A549 (cell line): ENCODE measurements around the gene CD19. TPM values are rescaled to one million over a fixed set of nuclear protein-coding genes. Genes with fewer than 3 reads are reported as not detected.

ENCODE experiments used
- ATAC-seq, 2 experiments: fragments of 200-7000 bp in 1 of 2; fragments of >200 bp in 1 of 2; cut with Nextera tagmentation in 1 of 2; cut with Tn5 transposase in 1 of 2; 3 replicates each; pipeline versions ENCODE4 v1.8.0 to v1.9.1; 2018 to 2020; ENCODE audit warnings: mild to moderate bottlenecking in 1 of 2, moderate library complexity in 1 of 2
- CTCF ChIA-PET: fragments of 300-600 bp; sonication (Branson Sonifier 250); formaldehyde crosslinking; extraction: SDS; loops from one replicate; lab custom pipeline; 2021; ENCODE audit warnings: antibody characterized with exemption, inconsistent platforms; lab: Yijun Ruan, JAX
- POLR2A ChIA-PET: fragments of 350-600 bp; formaldehyde crosslinking; extraction: SDS; loops from one replicate; lab custom pipeline; 2021; ENCODE audit warnings: antibody characterized with exemption, inconsistent platforms; lab: Yijun Ruan, JAX
- DNase-seq, 2 experiments: peaks; one replicate each; pipeline versions ENCODE4 v3.0.0 to v3.0.0-alpha.2; 2011 to 2016; ENCODE audit warnings: low read depth in 1 of 2, low spot score in 1 of 2
- FAIRE-seq: peaks from 2 replicates; lab custom pipeline; 2011; peaks lifted over from hg19 to GRCh38; lab: Jason Lieb, UNC
- H3K27ac ChIP-seq, 2 experiments: fragments of >200 bp; sonication (Bioruptor Twin); formaldehyde crosslinking; 3 replicates each; pipeline ENCODE4 v1.5.1; 2016 to 2017
- H3K4me1 ChIP-seq: fragments of >200 bp; sonication (Bioruptor Twin); formaldehyde crosslinking; 3 replicates; pipeline ENCODE4 v1.6.1; 2016
- H3K4me2 ChIP-seq: fragments of >200 bp; sonication (Bioruptor Twin); formaldehyde crosslinking; 3 replicates; pipeline ENCODE4 v1.6.1; 2016
- H3K4me3 ChIP-seq: fragments of >200 bp; sonication (Bioruptor Twin); formaldehyde crosslinking; 3 replicates; pipeline ENCODE4 v1.5.1; 2016
- H3K9me3 ChIP-seq: fragments of >200 bp; sonication (Bioruptor Twin); formaldehyde crosslinking; 3 replicates; pipeline ENCODE4 v1.6.1; 2016
- BHLHE40 ChIP-seq: IDR thresholded peaks from 2 replicates; pipeline ENCODE4 v1.6.1; 2012; ENCODE audit warnings: low read depth, low read length, inconsistent platforms
- CEBPB ChIP-seq, 2 experiments: fragments of >200 bp in 1 of 2; sonication (Bioruptor Twin) in 1 of 2; formaldehyde crosslinking in 1 of 2; IDR thresholded peaks; 2 replicates each; pipeline ENCODE4 v1.6.1; 2012 to 2016
- CHD2 ChIP-seq: fragments of 150-350 bp; IDR thresholded peaks from 2 replicates; pipeline ENCODE4 v1.6.1; 2014; ENCODE audit warnings: low read length; ENCODE audit not compliant: partially characterized antibody
- CHD4 ChIP-seq: fragments of 200-600 bp; sonication (generic); IDR thresholded peaks from 2 replicates; pipeline ENCODE4 v1.6.1; 2016; ENCODE audit warnings: antibody characterized with exemption, mild to moderate bottlenecking, borderline replicate concordance
- CTCF ChIP-seq: fragments of >200 bp; sonication (Bioruptor Twin); formaldehyde crosslinking; IDR thresholded peaks from 3 replicates; pipeline ENCODE4 v1.5.1; 2016
- EHMT2 ChIP-seq: fragments of 200-600 bp; sonication (generic); IDR thresholded peaks from 2 replicates; pipeline ENCODE4 v1.6.1; 2016; ENCODE audit warnings: antibody characterized with exemption, low read depth, mild to moderate bottlenecking, moderate library complexity
- EP300 ChIP-seq, 2 experiments: fragments of >200 bp; sonication (Bioruptor Twin); formaldehyde crosslinking; IDR thresholded peaks; 2 replicates in 1 of 2; 3 replicates in 1 of 2; pipeline ENCODE4 v1.6.1; 2016 to 2017
- FOSB ChIP-seq: fragments of 250-450 bp; sonication (Bioruptor Pico); IDR thresholded peaks from 2 replicates; pipeline ENCODE4 v1.5.0; 2020; ENCODE audit warnings: mild to moderate bottlenecking, moderate library complexity
- FOSL2 ChIP-seq, 2 experiments: fragments of 450-650 bp in 1 of 2; fragments of >200 bp in 1 of 2; sonication (Bioruptor Twin) in 1 of 2; formaldehyde crosslinking; IDR thresholded peaks; 2 replicates each; pipeline versions ENCODE4 v1.5.0 to v1.6.1; 2016 to 2020; ENCODE audit warnings: mild to moderate bottlenecking in 1 of 2, moderate library complexity in 1 of 2
- FOXS1 ChIP-seq: fragments of 250-450 bp; sonication (Bioruptor Pico); IDR thresholded peaks from 2 replicates; pipeline ENCODE4 v1.5.0; 2020; ENCODE audit warnings: mild to moderate bottlenecking, moderate library complexity
- HDAC2 ChIP-seq: fragments of 200-600 bp; sonication (generic); IDR thresholded peaks from 2 replicates; pipeline ENCODE4 v1.6.1; 2016
- HOXB5 ChIP-seq: fragments of 250-450 bp; sonication (Bioruptor Pico); IDR thresholded peaks from 2 replicates; pipeline ENCODE4 v1.5.0; 2020; ENCODE audit warnings: mild to moderate bottlenecking, moderate library complexity
- JUNB ChIP-seq: fragments of >200 bp; sonication (Bioruptor Twin); formaldehyde crosslinking; IDR thresholded peaks from 2 replicates; pipeline ENCODE4 v1.6.1; 2016
- KDM1A ChIP-seq: fragments of 200-600 bp; sonication (generic); IDR thresholded peaks from 2 replicates; pipeline ENCODE4 v1.6.1; 2016; ENCODE audit warnings: low read depth, mild to moderate bottlenecking
- KDM5A ChIP-seq: fragments of 200-600 bp; sonication (generic); IDR thresholded peaks from 2 replicates; pipeline ENCODE4 v1.6.1; 2016; ENCODE audit warnings: antibody characterized with exemption, mild to moderate bottlenecking
- MYC ChIP-seq: IDR thresholded peaks from 2 replicates; pipeline ENCODE4 v1.6.1; 2012; ENCODE audit warnings: mild to moderate bottlenecking, inconsistent platforms, low read length, improper control_type of control experiment, borderline replicate concordance
- PHF8 ChIP-seq: fragments of 200-600 bp; sonication (generic); IDR thresholded peaks from 2 replicates; pipeline ENCODE4 v1.6.1; 2016; ENCODE audit warnings: low read depth, mild to moderate bottlenecking, antibody characterized with exemption, moderate library complexity, borderline replicate concordance
- RAD21 ChIP-seq, 2 experiments: fragments of >200 bp in 1 of 2; sonication (Bioruptor Twin) in 1 of 2; formaldehyde crosslinking in 1 of 2; IDR thresholded peaks in 1 of 2; conservative IDR thresholded peaks in 1 of 2; 2 replicates in 1 of 2; 3 replicates in 1 of 2; pipeline ENCODE4 v1.6.1; 2012 to 2018; ENCODE audit warnings: inconsistent platforms in 1 of 2
- REST ChIP-seq: fragments of 200-600 bp; sonication (generic); IDR thresholded peaks from 2 replicates; pipeline ENCODE4 v1.6.1; 2016; ENCODE audit warnings: antibody characterized with exemption, mild to moderate bottlenecking, moderate library complexity
- SMC3 ChIP-seq: fragments of >200 bp; sonication (Bioruptor Twin); formaldehyde crosslinking; IDR thresholded peaks from 3 replicates; pipeline ENCODE4 v1.6.1; 2018; ENCODE audit warnings: inconsistent platforms
- TFCP2L1 ChIP-seq: fragments of 250-450 bp; sonication (Bioruptor Pico); IDR thresholded peaks from 2 replicates; pipeline ENCODE4 v1.5.0; 2021; ENCODE audit warnings: mild to moderate bottlenecking
- TP53 ChIP-seq: fragments of 250-450 bp; sonication (Bioruptor Pico); IDR thresholded peaks from 2 replicates; pipeline ENCODE4 v1.5.0; 2021; ENCODE audit warnings: mild to moderate bottlenecking, moderate library complexity
- ZNF302 ChIP-seq: fragments of 250-450 bp; sonication (Bioruptor Pico); IDR thresholded peaks from 2 replicates; pipeline ENCODE4 v1.9.0; 2021; ENCODE audit warnings: inconsistent platforms, mild to moderate bottlenecking, moderate library complexity
- ZSCAN20 ChIP-seq: fragments of 250-450 bp; sonication (Bioruptor Pico); IDR thresholded peaks from 2 replicates; pipeline ENCODE4 v1.8.0; 2022; ENCODE audit warnings: mild to moderate bottlenecking, moderate library complexity
- WGBS: methylation state at CpG from one replicate; pipeline ENCODE4 v1.1.6; 2017; ENCODE audit errors: missing lambda C conversion rate; 5-methylcytosine and 5-hydroxymethylcytosine counted together
- polyA plus RNA-seq, 4 experiments: library from polyadenylated mRNA; depleted of rRNA in 3 of 4; stranded (reverse); fragments of >200 nt; fragmentation: RNase III in 1 of 4; extraction: RNeasy Plus Mini Kit Qiagen cat#74134 plus additional on column Dnase treatment in 1 of 4; gene quantifications; 2 replicates in 3 of 4; 3 replicates in 1 of 4; pipeline ENCODE4 v1.2.3, GENCODE V29; 2011 to 2017
- TF ChIP-seq, protein P1 (sequence below): fragments of >200 bp; sonication (Bioruptor Twin); formaldehyde crosslinking; IDR thresholded peaks from 2 replicates; pipeline ENCODE4 v1.6.1; 2016
- TF ChIP-seq, protein P2 (sequence below): fragments of 250-450 bp; sonication (Bioruptor Pico); IDR thresholded peaks from 2 replicates; pipeline ENCODE4 v1.5.0; 2021; ENCODE audit warnings: mild to moderate bottlenecking, moderate library complexity, borderline replicate concordance
- TF ChIP-seq, protein P3 (sequence below): IDR thresholded peaks from 2 replicates; pipeline ENCODE4 v1.6.1; 2012
- TF ChIP-seq, protein P4 (sequence below): IDR thresholded peaks from 2 replicates; pipeline ENCODE4 v1.6.1; 2012; ENCODE audit warnings: low read depth, borderline replicate concordance
- TF ChIP-seq, protein P5 (sequence below): fragments of 150-350 bp; IDR thresholded peaks from 2 replicates; pipeline ENCODE4 v1.6.1; 2014; ENCODE audit warnings: low read depth, mild to moderate bottlenecking, low read length

Gene CD19
- polyA plus RNA-seq, 2 of the 4 experiments (the other 2 are of a cell fraction) = not detected

DNA sequence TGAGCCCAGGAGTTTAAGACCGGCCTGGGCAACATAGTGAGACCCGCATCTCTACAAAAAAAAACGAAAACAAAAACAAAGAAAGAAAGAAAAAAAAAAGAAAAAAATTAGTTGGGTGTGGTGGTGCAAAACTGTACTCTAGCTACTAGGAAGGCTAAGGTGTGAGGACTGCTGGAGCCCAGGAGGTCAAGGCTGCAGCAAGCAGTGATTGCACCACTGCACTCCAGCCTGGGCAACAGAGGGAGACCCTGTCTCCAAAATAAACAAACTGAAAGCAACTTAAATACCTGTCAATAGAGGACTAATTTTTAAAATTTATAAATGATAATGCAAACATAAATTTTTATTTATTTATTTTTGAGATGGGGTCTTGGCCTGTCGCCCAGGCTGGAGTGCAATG, 36.2 kb upstream of the CD19 start:
- no peak for FAIRE-seq
- H3K4me3 ChIP-seq = no peak overlapping the region
- POLR2A ChIA-PET = no interaction called here

DNA sequence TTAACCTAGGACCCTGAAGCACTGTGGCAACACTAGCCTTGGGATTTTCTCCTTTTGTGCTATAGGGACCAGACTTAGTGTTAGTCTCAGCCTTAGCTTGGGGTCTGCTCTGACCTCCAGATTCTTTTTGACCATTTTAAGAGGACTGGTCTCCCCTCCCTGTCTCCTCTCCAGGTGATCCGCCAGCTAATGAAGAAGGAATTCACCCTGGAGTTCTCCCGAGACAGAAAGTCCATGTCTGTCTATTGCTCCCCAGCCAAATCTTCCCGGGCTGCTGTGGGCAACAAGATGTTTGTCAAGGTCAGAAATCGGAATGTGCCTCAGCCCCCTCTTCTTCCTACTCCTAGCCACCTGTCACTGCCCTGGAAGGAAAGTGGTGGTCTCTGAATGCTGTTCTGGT, 33.9 kb upstream of the CD19 start:
- 40% methylated on average over 4 of the region's 4 CpGs for WGBS
- no peak for DNase-seq
- no peak for ATAC-seq
- FAIRE-seq = no peak
- ChIA-PET CTCF (interaction anchor here (0.9 to 2.0 kb wide), 2 partner anchors 9 to 47 kb away, joined by 3 to 16 read pairs; no protein-coding TSS in a partner anchor), POLR2A (no interaction called here)
- Histone ChIP-seq H3K4me3 (no peak overlapping the region), H3K9me3 (no peaks in the 10 kb centered on the region), H3K4me2 (no peak overlapping the region), H3K27ac (no peak overlapping the region), H3K4me1 (no peaks in the 10 kb centered on the region)
- TF ChIP-seq EP300 (IDR thresholded peaks at IDR 0.05) = no peak
- no peak for TF ChIP-seq JUNB
- TF ChIP-seq CHD2 = no peak
- no peak for TF ChIP-seq REST
- TF ChIP-seq, protein P1, sequence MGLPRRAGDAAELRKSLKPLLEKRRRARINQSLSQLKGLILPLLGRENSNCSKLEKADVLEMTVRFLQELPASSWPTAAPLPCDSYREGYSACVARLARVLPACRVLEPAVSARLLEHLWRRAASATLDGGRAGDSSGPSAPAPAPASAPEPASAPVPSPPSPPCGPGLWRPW = no peak
- TF ChIP-seq MYC = no peak
- TF ChIP-seq TP53 (CRISPR knock-in tag) = no peak
- no peak for TF ChIP-seq KDM5A
- no peak for TF ChIP-seq ZSCAN20
- TF ChIP-seq, protein P2, sequence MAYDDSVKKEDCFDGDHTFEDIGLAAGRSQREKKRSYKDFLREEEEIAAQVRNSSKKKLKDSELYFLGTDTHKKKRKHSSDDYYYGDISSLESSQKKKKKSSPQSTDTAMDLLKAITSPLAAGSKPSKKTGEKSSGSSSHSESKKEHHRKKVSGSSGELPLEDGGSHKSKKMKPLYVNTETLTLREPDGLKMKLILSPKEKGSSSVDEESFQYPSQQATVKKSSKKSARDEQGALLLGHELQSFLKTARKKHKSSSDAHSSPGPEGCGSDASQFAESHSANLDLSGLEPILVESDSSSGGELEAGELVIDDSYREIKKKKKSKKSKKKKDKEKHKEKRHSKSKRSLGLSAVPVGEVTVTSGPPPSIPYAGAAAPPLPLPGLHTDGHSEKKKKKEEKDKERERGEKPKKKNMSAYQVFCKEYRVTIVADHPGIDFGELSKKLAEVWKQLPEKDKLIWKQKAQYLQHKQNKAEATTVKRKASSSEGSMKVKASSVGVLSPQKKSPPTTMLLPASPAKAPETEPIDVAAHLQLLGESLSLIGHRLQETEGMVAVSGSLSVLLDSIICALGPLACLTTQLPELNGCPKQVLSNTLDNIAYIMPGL (CRISPR knock-in tag) = no peak
- TF ChIP-seq FOXS1 (CRISPR knock-in tag) = no peak
- no peak for TF ChIP-seq HDAC2
- TF ChIP-seq HOXB5 (CRISPR knock-in tag) = no peak

More for the DNA sequence above, 36.2 kb upstream of the CD19 start:
- Histone ChIP-seq H3K4me2 (no peak overlapping the region), H3K4me1 (no peaks in the 10 kb centered on the region), H3K27ac (no peak overlapping the region), H3K9me3 (no peaks in the 10 kb centered on the region)
- CTCF ChIA-PET = interaction anchor here (0.6 to 2.0 kb wide), 3 partner anchors 26 to 49 kb away, joined by 3 to 16 read pairs (median 3); no protein-coding TSS in a partner anchor
- no peak for ATAC-seq
- no peak for TF ChIP-seq KDM1A
- TF ChIP-seq ZSCAN20 = no peak
- TF ChIP-seq, protein P3, sequence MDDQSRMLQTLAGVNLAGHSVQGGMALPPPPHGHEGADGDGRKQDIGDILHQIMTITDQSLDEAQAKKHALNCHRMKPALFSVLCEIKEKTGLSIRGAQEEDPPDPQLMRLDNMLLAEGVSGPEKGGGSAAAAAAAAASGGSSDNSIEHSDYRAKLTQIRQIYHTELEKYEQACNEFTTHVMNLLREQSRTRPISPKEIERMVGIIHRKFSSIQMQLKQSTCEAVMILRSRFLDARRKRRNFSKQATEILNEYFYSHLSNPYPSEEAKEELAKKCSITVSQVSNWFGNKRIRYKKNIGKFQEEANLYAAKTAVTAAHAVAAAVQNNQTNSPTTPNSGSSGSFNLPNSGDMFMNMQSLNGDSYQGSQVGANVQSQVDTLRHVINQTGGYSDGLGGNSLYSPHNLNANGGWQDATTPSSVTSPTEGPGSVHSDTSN = no peak
- TF ChIP-seq CTCF = no peak
- no peak for TF ChIP-seq CEBPB (IDR thresholded peaks at IDR 0.05)
- no peak for TF ChIP-seq EP300 (IDR thresholded peaks at IDR 0.05)
- TF ChIP-seq TFCP2L1 (CRISPR knock-in tag) = no peak
- no peak for TF ChIP-seq ZNF302 (CRISPR knock-in tag)
- no peak for TF ChIP-seq FOSB (CRISPR knock-in tag)
- no peak for TF ChIP-seq BHLHE40
- TF ChIP-seq, protein P4, sequence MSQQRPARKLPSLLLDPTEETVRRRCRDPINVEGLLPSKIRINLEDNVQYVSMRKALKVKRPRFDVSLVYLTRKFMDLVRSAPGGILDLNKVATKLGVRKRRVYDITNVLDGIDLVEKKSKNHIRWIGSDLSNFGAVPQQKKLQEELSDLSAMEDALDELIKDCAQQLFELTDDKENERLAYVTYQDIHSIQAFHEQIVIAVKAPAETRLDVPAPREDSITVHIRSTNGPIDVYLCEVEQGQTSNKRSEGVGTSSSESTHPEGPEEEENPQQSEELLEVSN = no peak
- no peak for TF ChIP-seq SMC3
- TF ChIP-seq FOSL2 (IDR thresholded peaks at IDR 0.05) = no peak
- TF ChIP-seq FOSL2 (CRISPR knock-in tag; IDR thresholded peaks at IDR 0.05) = no peak
- no peak for TF ChIP-seq HDAC2
- no peak for TF ChIP-seq RAD21 (conservative IDR thresholded peaks at IDR 0.05 in 1 of 2, IDR thresholded peaks at IDR 0.05 in 1 of 2)
- no peak for TF ChIP-seq PHF8
- TF ChIP-seq, protein P5, sequence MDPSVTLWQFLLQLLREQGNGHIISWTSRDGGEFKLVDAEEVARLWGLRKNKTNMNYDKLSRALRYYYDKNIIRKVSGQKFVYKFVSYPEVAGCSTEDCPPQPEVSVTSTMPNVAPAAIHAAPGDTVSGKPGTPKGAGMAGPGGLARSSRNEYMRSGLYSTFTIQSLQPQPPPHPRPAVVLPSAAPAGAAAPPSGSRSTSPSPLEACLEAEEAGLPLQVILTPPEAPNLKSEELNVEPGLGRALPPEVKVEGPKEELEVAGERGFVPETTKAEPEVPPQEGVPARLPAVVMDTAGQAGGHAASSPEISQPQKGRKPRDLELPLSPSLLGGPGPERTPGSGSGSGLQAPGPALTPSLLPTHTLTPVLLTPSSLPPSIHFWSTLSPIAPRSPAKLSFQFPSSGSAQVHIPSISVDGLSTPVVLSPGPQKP = no peak
- TF ChIP-seq CHD4 = no peak
- TF ChIP-seq EHMT2 = no peak
- 71% methylated on average over 4 of the region's 4 CpGs for WGBS
- no peak for DNase-seq
